HG03066 (cell line): Measurements from ENCODE around the gene GPR31.
"Not testable (repeated sequence)": the region's sequence is repeated elsewhere in the genome, so short reads cannot be mapped to it uniquely, and the experiment has no call there.

ENCODE experiments used
- ATAC-seq: cut with Tn5 transposase; IDR thresholded peaks from one replicate; pipeline ENCODE4 v1.9.1; 2021; ENCODE audit warnings: low read depth; ENCODE audit not compliant: unreplicated experiment

Gene GPR31, protein sequence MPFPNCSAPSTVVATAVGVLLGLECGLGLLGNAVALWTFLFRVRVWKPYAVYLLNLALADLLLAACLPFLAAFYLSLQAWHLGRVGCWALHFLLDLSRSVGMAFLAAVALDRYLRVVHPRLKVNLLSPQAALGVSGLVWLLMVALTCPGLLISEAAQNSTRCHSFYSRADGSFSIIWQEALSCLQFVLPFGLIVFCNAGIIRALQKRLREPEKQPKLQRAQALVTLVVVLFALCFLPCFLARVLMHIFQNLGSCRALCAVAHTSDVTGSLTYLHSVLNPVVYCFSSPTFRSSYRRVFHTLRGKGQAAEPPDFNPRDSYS

DNA sequence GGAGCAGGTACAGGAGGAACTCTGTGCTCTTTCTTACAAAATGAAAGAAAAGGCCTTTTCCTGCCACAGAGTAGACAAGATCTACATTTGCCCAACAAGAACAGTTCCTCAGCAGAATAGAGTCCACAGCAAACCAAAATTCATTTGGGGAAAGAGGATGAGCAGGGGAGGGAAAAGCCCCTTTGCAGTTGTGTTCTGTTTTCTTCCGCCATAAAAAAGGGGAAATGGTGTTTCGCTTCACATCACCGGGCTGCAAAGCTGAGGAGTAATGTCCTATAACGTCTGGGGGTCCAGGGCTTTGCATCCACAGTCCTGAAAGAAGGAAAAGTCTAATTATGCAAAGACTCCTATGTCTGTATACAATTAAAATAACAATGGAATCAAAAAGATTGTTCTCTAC is at the start of gene GPR31:
Gene GPR31, minus strand, starts transcription at position 118 of the 400 bp plus-strand sequence. CDS start 149 bp downstream, outside the sequence.
- ATAC-seq: no peak

DNA sequence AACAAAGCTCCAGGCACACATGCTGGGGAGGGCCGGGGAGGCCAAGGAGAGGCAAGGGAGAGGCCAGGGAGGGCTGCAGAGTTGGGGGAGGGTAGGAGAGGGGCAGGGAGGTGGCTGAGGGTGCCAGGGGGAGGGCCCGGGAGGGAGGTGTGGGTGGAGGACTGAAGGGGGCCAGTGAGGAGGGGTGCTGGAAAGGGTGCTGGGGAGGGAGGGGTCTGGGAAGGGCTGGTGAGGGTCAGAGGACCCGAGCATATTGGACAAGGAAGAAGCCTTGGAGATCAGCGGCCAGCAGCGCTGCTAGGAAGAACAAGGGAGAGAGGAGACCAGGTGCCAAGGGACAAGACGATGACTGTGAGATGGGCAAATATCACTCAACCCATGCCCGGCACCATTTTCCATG is 49.7 kb upstream of the GPR31 start:
- ATAC-seq: no peak

DNA sequence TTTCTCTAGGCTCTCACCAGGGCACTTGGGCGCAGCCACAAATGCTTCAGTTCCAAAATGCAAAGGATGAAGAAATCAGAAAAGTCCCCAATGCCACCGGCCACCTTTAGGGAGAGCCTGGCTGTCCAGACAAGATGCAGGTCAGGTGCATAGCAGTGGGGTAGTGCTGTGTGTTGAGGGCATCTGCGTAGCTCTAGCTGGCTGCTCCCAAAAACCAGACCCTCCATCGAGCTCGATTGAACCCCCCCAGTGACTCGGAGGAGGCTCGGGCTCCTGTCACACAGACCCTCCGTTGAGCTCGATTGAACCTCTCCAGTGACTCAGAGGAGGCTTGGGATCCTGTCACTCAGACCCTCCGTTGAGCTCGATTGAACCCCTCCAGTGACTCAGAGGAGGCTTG is 47.5 kb upstream of the GPR31 start:
- ATAC-seq: not testable (repeated sequence)

DNA sequence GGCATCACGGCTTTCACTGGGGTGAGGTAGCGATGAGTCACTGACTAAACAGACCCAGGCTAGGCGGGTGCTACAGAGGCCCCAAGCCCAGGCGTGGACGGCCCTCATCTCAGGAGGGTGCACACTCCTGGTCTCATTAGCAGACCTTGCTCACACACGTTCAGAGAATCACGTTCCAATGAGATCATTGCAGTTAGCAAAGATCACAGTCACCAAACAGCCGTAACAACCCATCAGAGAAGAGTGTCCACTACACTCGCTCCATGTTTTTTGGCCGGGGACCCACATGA is 46.2 kb upstream of the GPR31 start:
- not testable (repeated sequence) for ATAC-seq

DNA sequence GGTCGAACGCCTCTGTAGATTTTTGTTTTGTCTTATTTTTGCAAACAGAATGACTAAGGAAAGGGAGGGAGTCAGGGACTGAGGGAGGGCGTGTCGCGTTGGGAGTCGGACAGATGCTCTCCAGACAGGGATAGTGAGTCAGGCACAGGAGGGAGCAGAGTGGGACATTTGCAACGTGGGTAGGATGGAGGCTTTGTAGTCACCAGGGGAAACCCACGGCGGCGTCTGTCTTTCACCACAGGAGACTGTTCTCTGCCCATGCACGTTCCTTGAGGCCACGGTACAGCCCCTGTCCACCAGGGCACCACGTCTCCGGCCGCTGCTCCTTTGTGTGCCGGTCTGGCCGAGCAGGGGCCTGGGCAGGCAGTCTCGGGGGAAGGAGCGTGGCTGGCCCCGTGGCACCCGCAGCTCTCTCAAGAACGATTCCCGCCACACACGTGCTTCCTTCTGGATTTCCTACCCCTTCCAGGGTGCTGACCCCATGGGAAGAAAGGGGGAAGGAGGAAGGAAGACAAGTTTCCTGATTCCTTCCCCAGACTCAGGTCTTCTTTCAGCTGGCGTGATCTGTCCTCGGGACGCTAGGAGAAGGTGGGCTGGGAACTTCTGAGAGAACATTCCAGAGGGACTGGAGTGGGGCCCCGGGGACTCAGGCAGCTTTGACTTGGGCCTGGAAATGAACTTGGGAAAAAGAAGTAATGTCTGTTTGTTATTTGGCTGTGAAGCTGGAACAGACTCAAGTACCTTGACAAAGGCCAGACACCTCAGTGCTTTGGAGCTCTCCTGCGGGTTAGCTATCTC is 45.7 kb upstream of the GPR31 start:
- not testable (repeated sequence) for ATAC-seq

DNA sequence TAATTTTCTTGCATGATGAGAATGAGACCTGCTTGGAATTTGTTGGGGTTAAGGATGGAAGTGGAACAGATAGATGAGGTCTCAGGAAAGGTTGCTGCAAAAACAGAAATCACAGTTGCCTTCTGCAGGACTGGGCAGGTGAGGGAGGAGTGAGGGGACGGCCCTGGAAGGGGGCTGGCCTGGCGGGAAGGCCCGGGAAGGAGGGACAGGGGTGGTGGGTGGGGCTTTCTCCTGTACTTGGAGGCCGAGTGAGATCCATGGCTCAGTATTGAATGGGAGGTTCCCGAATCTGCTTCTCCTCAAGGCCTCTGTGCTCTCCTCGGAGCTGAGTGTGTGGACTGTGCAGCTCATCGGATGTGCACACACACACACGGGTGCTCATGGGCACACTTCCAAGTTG is 44.8 kb upstream of the GPR31 start:
- not testable (repeated sequence) for ATAC-seq

DNA sequence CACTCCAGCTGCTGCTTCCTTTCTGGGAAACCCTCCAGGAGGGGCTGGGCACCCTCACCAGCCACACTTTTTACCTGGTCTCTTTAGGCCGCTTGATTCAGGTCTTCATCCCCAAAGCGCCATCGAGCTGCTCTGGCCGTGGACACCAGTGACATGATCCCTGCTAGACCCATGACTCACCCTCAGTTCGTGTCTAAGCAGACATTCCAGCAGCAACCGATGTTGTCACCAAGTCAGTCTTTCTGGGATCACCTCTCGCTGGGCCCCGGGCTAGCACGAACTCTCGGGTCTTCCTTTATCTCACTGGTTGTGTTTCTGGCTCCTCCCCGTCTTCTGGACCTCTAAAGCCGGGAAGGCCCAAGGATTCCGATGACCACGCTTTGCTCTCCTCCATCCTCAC is 43.0 kb upstream of the GPR31 start:
- no peak for ATAC-seq

DNA sequence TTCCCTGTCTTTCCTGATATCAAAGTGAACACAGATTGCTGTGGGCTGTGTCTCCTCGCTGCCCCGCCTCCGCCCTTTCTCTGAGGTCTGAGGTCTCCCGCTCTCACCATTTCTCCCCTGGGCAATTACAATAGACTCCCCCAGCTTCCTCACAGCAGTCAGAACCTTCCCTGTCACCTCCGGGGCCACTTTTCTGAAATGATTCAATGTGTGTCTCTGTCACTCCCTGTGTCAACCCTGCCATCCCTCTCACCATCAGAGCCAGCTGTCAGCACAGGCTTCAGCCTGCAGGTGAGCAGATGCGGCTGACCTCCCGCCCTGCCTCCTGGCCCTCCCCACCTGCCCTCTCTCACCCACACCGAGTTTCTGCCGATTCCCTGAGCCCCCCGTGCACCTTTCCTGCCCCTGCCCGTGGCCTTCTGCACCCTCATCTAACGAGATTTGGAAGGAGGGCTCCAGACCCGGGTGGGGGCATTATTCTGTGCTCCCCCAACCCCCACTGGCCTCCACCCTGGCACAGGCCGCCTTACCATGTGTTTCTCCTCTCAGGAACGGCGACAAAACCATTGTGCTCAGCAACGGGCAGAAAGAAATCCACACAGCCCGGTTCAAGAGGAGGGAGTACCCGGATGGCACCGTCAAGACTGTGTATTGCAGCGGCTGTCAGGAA is 38.3 kb upstream of the GPR31 start:
- not testable (repeated sequence) for ATAC-seq

DNA sequence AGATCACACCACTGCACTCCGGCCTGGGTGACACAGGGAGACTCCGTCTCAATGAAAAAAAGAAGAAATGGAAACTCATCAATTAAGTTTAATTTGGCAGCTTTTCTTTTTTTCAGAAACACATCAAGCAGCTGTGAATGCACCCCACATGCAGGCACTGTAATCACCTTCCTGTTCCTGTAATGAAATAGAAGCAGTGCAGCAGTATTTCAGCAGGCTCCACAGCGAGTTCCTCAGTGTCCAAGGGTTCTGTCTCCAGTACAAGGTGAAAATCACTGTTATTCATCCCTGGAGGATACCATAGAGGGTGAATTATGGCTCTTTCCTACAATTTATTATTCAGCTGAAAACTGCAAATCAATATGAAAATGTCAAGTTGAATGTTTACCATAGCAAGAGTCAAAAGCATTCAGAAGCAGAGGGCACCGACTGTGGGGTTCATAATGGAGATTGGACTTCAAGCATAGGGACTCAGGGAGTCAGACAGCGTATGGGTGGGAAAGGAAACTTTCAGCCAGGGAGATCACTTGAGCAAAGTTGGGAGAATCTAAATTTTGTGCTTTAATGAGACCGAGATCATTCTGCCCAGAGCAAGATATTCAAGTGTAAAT is 35.8 kb upstream of the GPR31 start:
- ATAC-seq: not testable (repeated sequence)

DNA sequence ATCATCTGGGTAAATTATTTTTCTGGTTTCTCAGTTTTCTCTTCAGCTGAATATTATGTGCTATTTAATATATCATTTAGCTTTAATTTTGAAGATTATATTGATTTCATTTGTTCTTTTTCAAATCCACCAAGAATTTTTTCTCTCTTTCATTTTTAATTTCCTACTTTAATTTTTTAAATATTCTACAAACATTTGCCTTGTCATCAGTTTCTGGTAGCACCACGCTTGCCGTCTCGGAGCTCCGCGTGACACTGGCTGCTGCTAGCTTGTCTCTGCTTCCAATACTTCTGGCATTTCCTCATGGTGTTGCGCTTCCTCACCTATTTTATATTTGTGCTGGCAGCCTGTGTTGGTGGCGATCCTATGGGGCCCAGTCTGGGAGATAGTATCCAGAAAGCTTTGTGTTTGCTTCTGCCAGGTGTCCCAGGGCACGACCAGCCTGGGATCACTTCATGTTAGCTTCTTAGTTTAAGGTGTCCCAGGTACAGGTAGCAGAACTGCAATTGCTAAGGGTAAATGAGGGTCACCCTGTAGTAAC is 33.3 kb upstream of the GPR31 start:
- ATAC-seq: not testable (repeated sequence)

DNA sequence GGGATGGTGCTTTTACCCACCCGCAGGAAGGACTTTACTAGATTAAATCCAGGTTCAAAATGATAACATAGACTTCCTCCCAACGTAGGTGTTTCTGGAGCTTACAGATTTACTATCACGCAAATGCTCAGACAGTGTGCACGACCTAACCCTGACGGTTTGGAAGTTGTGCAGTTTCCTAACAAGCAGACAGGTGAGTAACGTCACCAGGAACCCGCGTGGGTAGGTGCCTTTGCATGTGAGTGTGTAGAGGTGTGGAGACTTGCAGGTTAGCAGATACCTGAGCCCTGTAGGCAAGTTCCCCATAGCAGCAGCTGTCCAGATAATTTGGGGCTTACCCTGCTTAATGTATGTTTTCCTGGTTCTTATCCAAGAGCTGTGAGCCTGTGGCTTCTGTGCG is 29.5 kb upstream of the GPR31 start:
- ATAC-seq: not testable (repeated sequence)

DNA sequence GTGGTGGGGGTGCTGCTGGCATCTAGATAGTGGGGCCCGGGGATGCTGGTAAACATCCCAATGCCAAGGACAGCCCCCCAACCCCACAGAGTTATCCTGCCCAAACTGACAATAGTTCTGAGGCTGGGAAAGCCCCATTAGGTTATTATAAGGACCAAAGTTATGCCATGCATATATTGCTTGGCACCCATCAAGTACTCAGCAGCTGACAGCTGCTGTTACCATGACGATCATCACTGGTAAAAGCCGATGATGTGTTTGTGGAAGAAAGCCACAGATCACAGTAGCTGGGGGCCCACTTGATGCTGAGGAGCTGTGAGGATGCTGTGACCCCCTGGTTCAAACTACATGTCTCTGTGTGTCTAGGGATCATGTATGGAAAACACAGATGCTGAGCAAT is 27.3 kb upstream of the GPR31 start:
- ATAC-seq: not testable (repeated sequence)

DNA sequence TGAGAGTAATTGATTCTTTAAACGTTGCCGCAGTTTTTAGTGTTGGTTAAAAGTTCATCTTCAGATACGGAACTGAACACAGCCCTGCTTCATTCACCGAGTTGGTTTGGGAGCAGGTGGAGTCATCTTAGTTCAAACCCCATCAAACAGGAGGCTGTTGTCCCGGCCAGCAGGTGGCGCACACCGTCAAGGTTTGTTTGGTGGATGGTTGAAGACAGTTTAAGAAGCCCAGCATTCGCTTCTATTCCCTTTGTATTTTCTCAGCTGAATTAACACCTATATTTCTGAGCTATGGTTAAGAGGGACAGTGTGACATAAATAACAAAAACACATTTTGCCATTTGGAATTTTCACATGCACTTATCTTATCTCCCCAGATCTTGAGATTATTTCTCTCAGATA is 25.1 kb upstream of the GPR31 start:
- not testable (repeated sequence) for ATAC-seq

DNA sequence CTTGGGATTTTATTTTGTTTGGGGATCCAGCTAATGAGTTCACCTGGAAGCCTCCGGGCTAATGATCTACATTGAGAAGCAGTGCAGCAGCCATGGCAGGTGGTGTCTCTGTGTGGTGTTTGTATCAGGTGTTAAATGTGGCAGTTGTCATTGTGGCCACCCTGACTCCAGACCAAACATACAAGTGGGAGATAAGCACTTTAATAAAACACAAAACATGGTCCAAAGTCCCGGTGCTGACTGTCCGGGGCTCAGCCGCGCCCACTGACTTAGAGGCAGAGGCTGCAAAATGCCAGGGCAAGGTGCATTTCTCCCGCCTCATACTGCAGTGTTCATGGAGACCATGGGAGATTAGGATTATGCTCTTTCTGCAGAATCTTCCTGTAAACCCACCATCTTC is 23.6 kb upstream of the GPR31 start:
- not testable (repeated sequence) for ATAC-seq

DNA sequence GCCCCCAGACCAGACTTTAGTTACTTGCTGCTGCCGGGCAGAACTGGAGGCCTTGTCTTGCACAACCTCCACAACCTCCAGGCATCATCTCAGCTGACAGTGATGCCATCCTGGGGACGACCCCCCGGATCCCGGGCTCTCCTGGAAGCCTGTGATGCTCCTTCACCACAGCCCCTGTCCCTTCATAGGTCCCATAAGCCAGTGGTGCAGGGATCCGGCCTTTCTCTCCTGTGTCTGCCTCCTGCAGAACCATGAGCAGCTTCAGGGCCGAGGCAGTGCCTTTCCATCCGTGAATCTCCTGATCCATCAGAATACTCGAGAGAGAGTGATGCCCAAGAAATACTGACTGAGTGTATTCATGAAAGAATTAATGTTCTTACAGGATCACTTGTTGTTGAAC is 22.3 kb upstream of the GPR31 start:
- ATAC-seq: not testable (repeated sequence)

DNA sequence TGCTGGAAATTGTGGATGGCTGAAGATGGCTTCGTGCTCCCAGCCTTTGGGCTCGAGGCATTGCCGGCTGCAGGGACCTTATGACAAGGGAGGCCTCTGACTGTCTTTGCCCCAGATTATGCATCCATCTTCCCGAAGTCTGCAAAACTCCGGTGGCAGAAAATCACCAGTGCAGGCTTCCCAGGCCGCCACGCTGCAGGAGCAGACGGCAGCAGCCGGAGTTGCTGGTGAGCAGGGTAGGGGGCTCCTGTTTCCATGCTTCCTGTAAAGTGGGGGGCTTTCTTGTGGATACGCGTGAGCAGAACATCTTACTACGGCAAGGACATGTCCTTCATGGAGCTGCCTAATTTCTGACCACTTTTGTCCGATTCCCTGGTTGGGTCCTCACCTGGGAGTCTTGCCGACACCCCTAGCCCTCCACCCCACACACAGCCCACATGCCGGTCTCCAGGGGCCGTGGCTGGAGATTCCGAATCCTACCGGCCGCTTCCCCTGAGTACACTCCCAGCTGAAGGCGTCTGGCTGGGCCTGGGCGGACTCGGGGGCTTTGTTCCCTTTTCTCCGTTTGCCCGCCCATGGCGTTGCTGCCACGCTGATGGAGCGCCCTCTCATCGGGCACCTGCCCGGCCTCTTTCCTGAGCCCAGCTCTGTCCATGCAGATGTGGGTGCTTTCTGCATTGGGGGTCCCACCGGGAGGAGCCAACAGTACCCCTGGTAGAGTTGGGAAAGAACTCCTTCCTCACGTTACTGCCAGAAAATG is 21.3 kb upstream of the GPR31 start:
- ATAC-seq: not testable (repeated sequence)

DNA sequence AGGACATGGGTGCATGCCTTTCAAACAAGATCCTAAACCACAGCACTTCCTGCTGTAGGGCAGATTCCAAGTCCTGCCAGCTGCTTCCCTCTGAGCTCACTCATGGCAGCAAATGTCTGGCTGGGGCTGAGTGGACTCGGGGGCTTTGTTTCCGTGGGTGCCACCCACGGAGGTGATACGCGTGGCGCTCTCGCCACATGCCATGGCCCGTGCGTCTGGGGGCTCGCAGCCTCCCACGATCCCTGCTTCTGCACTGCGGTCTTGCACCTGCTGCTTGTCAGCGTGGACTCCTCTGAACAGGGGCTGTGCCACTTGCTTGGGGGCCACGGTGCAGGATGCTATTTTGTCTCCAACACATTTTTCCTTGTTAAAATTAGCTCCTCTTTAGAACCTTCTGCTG is 19.5 kb upstream of the GPR31 start:
- ATAC-seq: not testable (repeated sequence)

DNA sequence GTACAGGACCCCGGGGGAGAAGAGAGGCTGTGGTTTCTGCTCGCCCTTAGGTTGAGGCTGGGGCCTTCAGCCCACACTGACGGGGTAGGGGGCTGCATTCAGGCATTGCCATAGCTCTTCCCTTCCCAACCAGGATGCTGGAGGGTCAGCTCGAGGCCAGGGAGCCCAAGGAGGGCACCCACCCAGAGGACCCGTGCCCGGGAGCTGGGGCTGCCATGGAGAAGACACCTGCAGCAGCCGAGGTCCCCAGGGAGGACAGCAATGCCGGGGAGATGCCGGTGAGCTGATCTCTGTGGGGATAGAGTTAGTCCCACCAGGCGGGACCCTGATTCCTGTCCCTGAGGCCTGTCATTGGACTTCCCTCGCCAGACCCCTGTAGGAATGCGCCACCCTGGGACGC is 14.2 kb upstream of the GPR31 start:
- ATAC-seq: not testable (repeated sequence)

DNA sequence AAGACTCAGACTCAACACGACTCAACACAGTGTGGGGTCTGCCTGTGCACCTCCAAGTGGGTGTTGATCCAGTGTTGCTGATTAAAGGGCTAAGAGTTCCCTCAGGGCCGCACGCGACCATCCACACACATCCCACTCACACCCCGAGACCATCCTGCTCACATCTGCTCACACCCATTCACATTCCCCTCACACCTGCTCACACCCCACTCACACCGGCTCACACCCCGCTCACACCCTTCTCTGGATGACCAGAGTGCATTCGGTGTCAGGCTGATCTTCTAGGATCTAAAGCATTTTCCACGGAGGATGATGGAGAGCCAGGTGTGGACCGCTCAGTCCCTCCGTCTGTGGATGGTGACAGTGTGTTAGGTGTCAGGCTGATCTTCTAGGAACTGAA is 13.5 kb upstream of the GPR31 start:
- not testable (repeated sequence) for ATAC-seq

DNA sequence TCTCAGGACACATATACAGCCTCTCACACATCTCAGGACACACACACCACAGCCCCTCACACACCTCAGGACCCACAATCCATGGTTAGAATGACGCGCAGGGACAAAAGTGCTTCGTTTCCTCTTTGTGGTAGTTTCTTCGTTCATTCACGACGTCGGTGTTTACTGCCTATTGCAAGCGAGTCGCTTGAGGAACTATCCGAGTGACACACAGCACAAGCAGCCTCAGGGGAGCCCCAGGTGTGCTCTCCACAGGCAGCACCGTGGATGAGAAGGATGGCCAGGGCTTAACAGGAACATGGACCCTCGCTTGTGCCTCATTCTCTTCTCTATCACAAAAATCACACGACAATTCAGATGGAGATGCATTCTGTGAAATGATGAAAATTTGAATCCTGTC is 12.1 kb upstream of the GPR31 start:
- not testable (repeated sequence) for ATAC-seq
